HUES6 (cell line): Measurements from ENCODE around the gene VASP.

Experiments used
- H3K27ac ChIP-seq: 2 replicates; pipeline ENCODE4 v1.7.0; 2013; ENCODE audit warnings: low read depth, mild to moderate bottlenecking, low read length, inconsistent platforms
- H3K27me3 ChIP-seq: 2 replicates; pipeline ENCODE4 v1.6.1; 2013; ENCODE audit warnings: low read length; ENCODE audit not compliant: control insufficient read depth, insufficient read depth
- H3K36me3 ChIP-seq: 2 replicates; pipeline ENCODE4 v1.6.1; 2013; ENCODE audit warnings: low read length; ENCODE audit not compliant: control insufficient read depth, insufficient read depth
- H3K4me1 ChIP-seq: 2 replicates; pipeline ENCODE4 v1.6.1; 2013; ENCODE audit warnings: low read length; ENCODE audit not compliant: control insufficient read depth, insufficient read depth
- H3K4me3 ChIP-seq: 2 replicates; pipeline ENCODE4 v1.5.1; 2013; ENCODE audit warnings: low read depth, low read length
- H3K9ac ChIP-seq: one replicate; pipeline ENCODE4 v1.6.1; 2013; ENCODE audit warnings: mild to moderate bottlenecking, low read length
- H3K9me3 ChIP-seq: 2 replicates; pipeline ENCODE4 v1.6.1; 2013; ENCODE audit warnings: low read depth, low read length; ENCODE audit not compliant: control insufficient read depth, insufficient read depth

The VASP gene

GRCh38 chr19:45531349-45531748 is 24.1 kb downstream of the VASP start:
- peaks cover 10% of the 10 kb centered on the region for H3K4me1 ChIP-seq
- peaks cover 6% of the 10 kb centered on the region; the same call in 1 of the 2 replicates for H3K27me3 ChIP-seq
- H3K9ac ChIP-seq, result no peak overlapping the region
- peaks cover 16% of the 10 kb centered on the region for H3K9me3 ChIP-seq
- H3K4me3 ChIP-seq, result no peak overlapping the region
- H3K36me3 ChIP-seq, result peaks cover 6% of the 10 kb centered on the region; the same call in 1 of the 2 replicates
- H3K27ac ChIP-seq, result no peak overlapping the region

GRCh38 chr19:45539459-45539858 is 32.2 kb downstream of the VASP start:
- H3K36me3 ChIP-seq, result no peaks in the 10 kb centered on the region
- H3K4me3 ChIP-seq, result no peak overlapping the region
- peaks cover 5% of the 10 kb centered on the region; the same call in 1 of the 2 replicates for H3K9me3 ChIP-seq
- H3K4me1 ChIP-seq, result no peaks in the 10 kb centered on the region
- no peak overlapping the region for H3K27ac ChIP-seq
- no peak overlapping the region for H3K9ac ChIP-seq
- no peaks in the 10 kb centered on the region for H3K27me3 ChIP-seq

- H3K9ac ChIP-seq, result no peak overlapping the region
- peaks cover 5% of the 10 kb centered on the region; the same call in 1 of the 2 replicates for H3K9me3 ChIP-seq
- no peak overlapping the region for H3K27ac ChIP-seq
- H3K36me3 ChIP-seq, result no peaks in the 10 kb centered on the region
- no peaks in the 10 kb centered on the region for H3K27me3 ChIP-seq
- H3K4me1 ChIP-seq, result peaks cover 4% of the 10 kb centered on the region; the same call in 1 of the 2 replicates
- H3K4me3 ChIP-seq, result no peak overlapping the region
Observed at GRCh38 chr19:45542234-45542668, 35.0 kb downstream of the VASP start.

GRCh38 chr19:45547211-45547770 is 40.0 kb downstream of the VASP start:
- Histone ChIP-seq H3K4me3 (no peak overlapping the region), H3K9me3 (no peaks in the 10 kb centered on the region), H3K27ac (no peak overlapping the region; the same call in 1 of the 2 replicates), H3K4me1 (peaks cover 10% of the 10 kb centered on the region; the same call in 1 of the 2 replicates), H3K27me3 (no peaks in the 10 kb centered on the region), H3K9ac (peak overlapping the region; percentile 33), H3K36me3 (no peaks in the 10 kb centered on the region)

GRCh38 chr19:45547965-45548609 is 40.8 kb downstream of the VASP start:
- Histone ChIP-seq H3K27ac (peak overlapping the region; percentile 42; the same call in 1 of the 2 replicates), H3K4me1 (peaks cover 12% of the 10 kb centered on the region), H3K4me3 (no peak overlapping the region), H3K27me3 (no peaks in the 10 kb centered on the region), H3K36me3 (no peaks in the 10 kb centered on the region), H3K9me3 (no peaks in the 10 kb centered on the region), H3K9ac (peak overlapping the region; percentile 29)

- H3K36me3 ChIP-seq, result no peaks in the 10 kb centered on the region
- H3K9me3 ChIP-seq, result no peaks in the 10 kb centered on the region
- no peak overlapping the region for H3K27ac ChIP-seq
- peaks cover 15% of the 10 kb centered on the region for H3K4me1 ChIP-seq
- no peaks in the 10 kb centered on the region for H3K27me3 ChIP-seq
- H3K9ac ChIP-seq, result peak overlapping the region; percentile 53
- peak overlapping the region; percentile 53 for H3K4me3 ChIP-seq
Observed at GRCh38 chr19:45553464-45553863, 46.2 kb downstream of the VASP start.

- Histone ChIP-seq H3K27ac (no peak overlapping the region), H3K4me3 (no peak overlapping the region), H3K9me3 (no peaks in the 10 kb centered on the region), H3K4me1 (peaks cover 15% of the 10 kb centered on the region), H3K36me3 (no peaks in the 10 kb centered on the region), H3K9ac (no peak overlapping the region), H3K27me3 (no peaks in the 10 kb centered on the region)
Observed at GRCh38 chr19:45554481-45554880, 47.2 kb downstream of the VASP start.

- Histone ChIP-seq H3K9ac (no peak overlapping the region), H3K27me3 (no peaks in the 10 kb centered on the region), H3K4me1 (peaks cover 13% of the 10 kb centered on the region), H3K27ac (no peak overlapping the region), H3K4me3 (no peak overlapping the region), H3K36me3 (no peaks in the 10 kb centered on the region), H3K9me3 (no peaks in the 10 kb centered on the region)
Observed at GRCh38 chr19:45556835-45557234, 49.6 kb downstream of the VASP start.

- Histone ChIP-seq H3K9ac (no peak overlapping the region), H3K27ac (no peak overlapping the region), H3K36me3 (no peaks in the 10 kb centered on the region), H3K4me3 (no peak overlapping the region), H3K27me3 (no peaks in the 10 kb centered on the region), H3K9me3 (no peaks in the 10 kb centered on the region), H3K4me1 (peaks cover 7% of the 10 kb centered on the region)
Observed at GRCh38 chr19:45558399-45558878, 51.2 kb downstream of the VASP start.

GRCh38 chr19:45560038-45560437 is 52.8 kb downstream of the VASP start:
- H3K36me3 ChIP-seq, result no peaks in the 10 kb centered on the region
- no peak overlapping the region for H3K4me3 ChIP-seq
- H3K9ac ChIP-seq, result no peak overlapping the region
- peaks cover 6% of the 10 kb centered on the region for H3K4me1 ChIP-seq
- no peak overlapping the region for H3K27ac ChIP-seq
- H3K27me3 ChIP-seq, result no peaks in the 10 kb centered on the region
- no peaks in the 10 kb centered on the region for H3K9me3 ChIP-seq

- Histone ChIP-seq H3K36me3 (no peaks in the 10 kb centered on the region), H3K9me3 (no peaks in the 10 kb centered on the region), H3K27ac (no peak overlapping the region), H3K27me3 (no peaks in the 10 kb centered on the region), H3K4me3 (no peak overlapping the region), H3K4me1 (peaks cover 6% of the 10 kb centered on the region), H3K9ac (no peak overlapping the region)
Observed at GRCh38 chr19:45560686-45561085, 53.4 kb downstream of the VASP start.
